Stimulated activated CD4-positive, alpha-beta T cell treated with anti-CD3 and anti-CD28 coated beads, Interleukin-12 subunit alpha, Interleukin-12 subunit beta, amount 100 ng/mL, for 24 hours (primary cell): ENCODE data around the gene UNC119B.

ENCODE experiments used
- DNase-seq, 2 experiments: peaks; one replicate each; pipeline ENCODE4 v3.0.0-alpha.2; 2020; ENCODE audit warnings: low read depth in 2 of 2

The UNC119B gene

DNA sequence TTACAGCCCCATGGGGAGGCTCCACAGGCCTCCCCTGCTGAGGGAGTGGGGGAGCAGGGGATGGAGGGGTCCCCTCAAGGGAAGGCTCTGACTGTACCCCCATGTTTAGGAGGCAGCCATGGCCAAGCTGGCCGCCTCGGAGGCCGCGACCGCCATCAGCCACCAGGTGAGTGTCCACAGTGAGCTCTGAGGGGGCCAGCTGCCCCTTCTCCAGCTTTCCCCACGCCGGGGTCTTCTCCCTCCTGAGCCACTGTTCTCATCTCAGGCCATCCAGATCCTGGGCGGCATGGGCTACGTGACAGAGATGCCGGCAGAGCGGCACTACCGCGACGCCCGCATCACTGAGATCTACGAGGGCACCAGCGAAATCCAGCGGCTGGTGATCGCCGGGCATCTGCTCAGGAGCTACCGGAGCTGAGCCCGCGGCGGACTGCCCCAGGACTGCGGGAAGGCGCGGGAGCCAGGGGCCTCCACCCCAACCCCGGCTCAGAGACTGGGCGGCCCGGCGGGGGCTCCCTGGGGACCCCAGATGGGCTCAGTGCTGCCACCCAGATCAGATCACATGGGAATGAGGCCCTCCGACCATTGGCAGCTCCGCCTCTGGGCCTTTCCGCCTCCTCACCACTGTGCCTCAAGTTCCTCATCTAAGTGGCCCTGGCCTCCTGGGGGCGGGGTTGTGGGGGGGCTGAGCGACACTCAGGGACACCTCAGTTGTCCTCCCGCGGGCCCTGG is 28.9 kb downstream of the UNC119B start:
- DNase-seq: no peak

DNA sequence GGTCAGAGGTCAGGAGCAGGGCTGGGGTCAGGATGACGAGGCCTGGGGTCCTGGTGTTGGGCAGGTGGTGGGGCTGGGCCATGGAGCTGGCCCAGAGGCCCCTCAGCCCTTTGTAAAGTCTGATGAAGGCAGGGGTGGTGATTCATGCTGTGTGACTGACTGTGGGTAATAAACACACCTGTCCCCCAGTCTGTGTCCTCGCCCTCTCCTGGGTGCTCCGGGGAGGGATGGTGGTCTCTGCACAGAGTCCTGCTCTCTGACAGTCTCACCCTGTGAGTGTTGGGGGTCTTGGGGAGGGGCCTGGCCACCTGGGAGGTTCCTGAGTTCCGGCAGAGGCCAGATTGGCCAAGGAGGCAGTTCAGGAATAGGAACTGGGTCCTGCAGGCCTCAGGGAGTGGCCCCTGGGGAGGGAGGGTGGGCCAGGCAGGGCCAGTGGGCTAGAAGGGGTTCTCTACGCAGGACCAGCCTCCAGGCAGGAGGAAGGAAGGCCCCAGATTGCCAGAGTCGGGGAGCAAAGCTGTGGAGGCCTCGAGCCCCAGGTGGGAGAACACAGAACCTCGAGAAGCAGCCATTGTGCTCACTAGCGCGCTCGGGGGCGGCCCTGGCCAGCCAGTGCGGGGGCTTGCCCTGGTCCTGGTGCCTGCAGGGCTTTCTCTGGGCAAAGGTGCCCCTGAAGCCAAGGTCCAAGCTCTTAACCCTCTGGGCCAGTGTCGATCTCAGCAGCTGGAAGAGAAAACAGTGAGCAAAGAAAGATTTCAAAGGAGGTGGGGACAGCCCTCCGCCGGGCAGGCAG is 29.8 kb downstream of the UNC119B start:
- no peak for DNase-seq

DNA sequence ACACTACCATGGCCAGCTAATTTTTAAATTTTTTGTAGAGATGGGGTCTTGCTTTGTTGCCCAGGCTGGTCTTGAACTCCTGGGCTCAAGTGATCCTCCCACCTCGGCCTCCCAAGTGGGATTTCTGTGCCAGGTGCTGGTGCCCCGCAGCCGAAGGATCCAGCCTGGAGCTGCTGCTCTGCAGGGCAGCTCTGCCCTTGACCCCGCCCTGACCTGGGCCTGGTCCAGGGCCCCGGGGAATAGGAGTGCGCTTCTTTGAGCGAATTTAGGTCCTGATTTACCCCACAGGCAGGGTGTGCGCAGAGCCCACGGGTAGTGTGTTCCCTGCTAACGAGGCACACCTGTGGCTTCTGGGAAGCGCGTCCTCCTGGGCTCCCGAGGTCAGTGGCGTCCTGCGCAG is 30.6 kb downstream of the UNC119B start:
- no peak for DNase-seq

DNA sequence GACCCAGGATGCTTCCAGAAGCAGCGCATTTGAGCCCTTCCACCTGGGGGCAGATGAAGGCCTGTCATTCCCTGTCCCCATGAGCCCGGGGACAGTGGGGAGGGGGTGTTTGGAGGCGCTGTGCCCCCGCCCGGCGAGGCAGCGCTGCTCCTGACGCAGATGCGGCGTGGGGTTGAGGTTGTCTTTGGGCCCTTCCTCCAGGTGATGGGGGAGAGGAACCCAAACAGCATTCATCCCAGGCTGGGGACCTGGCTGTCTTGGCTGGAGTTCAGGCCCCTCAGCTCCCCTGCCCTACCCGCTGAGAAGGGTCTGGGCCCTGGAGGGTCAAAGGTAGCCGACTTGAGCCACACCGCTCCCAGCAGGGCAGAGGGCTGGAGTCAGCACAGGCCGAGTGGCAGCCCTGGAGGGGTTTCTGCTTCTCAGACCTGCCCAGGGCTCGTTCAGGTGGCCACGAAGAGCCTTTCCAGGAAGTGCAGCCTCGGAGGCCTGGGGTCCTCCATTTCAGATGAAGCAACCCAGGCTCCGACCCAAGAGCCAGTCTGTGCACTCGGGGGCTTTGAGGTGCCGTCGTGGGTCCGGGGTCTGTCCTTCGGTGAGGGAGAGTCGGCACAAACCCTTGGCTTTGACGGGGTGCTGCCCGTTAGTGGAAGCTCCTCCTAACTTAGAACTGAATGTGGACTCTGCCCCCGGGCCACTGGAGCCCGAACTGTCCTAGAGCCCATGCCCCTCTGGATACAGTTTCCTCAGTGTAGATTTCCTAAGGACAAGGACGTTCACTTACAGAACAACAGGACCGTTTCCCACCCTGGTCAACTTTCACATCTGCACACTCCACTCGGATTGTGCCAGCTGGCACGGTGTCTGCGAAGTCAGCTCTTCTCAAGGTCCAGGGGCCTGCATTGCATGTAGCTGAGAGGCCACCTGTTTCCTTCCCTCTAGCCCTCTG is 31.5 kb downstream of the UNC119B start:
- DNase-seq: no peak

DNA sequence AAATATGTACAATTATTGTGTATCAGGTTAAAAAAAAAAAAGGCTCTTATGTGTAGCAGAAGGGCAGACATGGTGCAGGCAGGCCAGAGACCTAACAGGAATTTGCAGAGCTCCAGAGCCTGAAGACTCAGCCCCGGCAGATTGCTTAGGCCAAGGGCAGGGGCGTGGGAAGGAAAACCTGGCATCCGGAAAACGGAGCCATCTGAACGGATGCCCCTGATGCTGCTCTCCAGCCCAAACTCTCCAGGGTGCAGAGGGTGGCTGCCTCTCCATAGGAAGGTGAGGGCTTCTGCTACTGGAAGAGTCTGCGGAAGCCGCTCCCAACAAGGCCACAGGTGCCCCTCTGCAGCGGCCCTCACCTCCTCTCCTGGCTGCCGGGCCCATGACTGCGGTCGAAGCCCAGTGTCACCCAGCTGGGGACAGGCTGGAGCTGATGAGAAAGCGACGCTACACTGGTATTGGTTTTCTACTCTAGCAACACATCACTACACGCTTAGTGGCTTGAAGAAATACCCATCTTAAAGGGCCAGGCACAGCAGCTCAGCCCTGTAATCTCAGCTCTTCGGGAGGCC is 34.8 kb downstream of the UNC119B start:
- no peak for DNase-seq

DNA sequence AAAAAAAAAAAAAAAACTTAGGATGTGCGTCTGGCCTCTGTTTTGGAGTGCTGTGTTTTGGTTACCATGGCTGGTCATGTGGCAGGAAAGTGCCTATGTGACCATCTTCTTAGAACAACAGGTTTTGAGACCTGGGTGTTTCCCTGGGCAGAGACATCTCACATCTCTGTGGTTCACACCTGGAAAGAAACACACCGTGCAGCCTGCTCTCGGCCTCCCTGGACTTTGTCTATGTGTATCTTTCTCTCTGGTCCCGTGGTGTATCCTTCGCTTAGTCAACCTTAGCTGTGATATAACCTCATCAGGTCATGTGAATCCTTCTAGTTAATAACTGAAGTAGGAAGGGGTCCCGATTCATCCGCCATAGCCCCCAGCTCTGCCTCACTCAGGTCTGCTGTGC is 38.0 kb downstream of the UNC119B start:
- DNase-seq: no peak

DNA sequence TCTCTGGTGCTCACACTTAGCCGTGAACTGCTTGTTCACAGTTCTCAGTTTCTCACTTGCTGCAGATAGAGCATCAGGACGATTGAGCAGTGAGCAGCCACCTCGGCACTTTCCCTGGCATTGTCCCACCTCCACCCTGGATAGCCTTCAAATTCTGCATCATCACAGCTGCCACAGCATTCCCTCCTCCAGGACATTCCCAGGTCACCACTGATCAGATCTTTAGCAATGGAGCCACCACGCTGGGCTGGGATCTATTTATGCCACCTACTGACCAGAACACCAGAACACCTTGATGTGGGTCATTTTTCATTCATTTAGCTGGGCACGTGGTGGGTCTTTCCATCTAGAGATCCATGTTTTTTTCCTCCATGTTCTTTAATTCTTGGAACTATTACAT is 39.0 kb downstream of the UNC119B start:
- no peak for DNase-seq

- DNase-seq: no peak
Observed at GRCh38 chr12:120750806-120751205, 40.5 kb downstream of the UNC119B start.

- DNase-seq: no peak
Observed at GRCh38 chr12:120751389-120751788, 41.1 kb downstream of the UNC119B start.

- DNase-seq: no peak
Observed at GRCh38 chr12:120754792-120755191, 44.5 kb downstream of the UNC119B start.

DNA sequence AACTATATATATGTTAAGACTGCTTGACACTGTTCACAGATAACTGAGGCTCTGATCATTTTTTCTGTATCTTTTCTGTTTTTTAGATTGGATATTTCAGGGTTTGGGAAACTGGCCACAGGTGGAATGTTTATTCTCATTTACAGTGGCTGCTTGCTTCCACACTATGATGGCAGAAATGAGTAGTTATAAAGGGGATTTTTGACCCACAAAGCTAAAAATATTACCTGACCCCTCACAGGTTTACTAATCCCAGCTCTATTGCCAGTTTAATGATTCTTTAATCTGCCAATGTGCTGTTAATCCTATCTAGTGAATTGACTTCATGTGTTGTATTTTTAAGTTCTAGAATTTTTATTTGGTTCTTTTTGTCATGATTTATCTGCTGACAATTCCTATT is 45.0 kb downstream of the UNC119B start:
- DNase-seq: no peak

- no peak for DNase-seq
Observed at GRCh38 chr12:120757226-120757742, 47.0 kb downstream of the UNC119B start.

GRCh38 chr12:120757949-120758348 is 47.7 kb downstream of the UNC119B start:
- no peak for DNase-seq

DNA sequence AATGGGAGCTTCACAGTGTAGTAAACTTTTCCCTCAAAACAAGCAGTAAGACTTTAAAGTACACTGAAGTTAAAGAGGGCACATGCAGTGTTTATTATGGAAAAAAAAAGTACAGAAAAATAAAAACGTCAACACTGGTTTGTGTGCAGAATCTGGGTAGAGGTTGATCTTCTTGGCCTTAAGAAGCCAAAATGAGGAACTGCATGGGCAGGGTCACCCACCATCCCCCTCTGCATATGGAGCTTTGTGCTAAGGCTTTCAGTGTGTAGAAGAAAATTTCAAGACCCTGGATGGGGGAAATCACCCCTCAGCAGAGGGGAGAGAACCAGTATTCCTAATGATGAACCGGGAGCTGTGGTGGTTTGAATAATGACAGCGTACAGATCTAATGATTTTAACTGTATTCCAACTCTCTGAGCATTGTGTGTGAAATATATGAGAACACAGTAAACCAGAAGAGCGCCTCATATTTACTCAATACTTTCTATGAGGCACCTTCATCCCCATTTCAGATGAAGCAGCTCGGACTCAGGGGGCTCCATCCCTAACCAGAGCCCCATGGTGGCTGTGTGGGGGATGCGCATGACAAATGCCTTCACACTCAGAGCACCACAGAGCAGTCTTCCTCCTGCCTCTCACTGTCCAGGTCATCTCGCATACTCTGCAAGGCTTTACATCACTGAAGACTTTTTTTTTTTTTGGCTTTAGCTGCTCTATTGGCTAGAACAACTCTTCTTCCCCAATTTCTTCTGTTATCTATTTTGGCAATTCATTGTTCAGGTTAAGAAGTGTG is 48.7 kb downstream of the UNC119B start:
- DNase-seq: no peak

DNA sequence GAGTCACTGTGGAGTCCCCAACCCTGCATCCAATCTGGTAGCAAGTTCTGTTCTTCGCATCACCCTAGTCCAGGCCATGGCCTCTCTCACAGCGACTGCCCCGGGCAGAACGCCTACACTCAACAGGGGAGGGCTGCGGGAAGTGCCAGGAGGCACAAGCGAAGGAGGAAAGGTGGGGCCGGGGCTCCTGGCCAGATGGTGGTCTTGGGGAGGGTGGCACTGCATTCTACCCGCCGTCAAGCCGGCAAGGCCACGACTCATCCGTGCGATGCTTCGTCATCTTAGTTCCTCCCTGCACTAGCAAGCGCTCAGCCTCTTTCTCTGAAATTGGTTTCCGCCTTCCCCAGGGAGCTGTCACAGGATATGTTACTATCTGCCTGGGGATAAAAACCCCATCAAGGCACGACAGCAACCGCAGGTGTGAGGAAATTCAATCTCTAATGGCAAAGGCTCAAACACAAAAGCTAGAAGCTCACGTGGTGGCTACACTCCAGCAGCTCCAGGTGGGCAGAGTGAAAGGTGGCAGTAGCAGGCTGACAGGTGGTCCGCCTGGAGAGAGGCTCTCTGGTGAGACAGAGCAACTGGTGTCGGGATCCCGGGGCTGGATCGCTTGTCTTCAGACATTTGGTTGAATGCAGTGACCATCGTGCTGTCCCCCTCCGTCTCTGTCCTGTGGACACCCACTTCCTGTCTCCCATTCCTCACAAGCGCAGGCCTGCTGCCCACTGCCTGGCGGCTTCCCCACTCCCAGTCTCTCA is 49.5 kb downstream of the UNC119B start:
- DNase-seq: no peak

GRCh38 chr12:120760349-120761254 is 50.3 kb downstream of the UNC119B start:
- DNase-seq: no peak

- no peak for DNase-seq
Observed at GRCh38 chr12:120761519-120761934, 51.3 kb downstream of the UNC119B start.

GRCh38 chr12:120762086-120762485 is 51.8 kb downstream of the UNC119B start:
- no peak for DNase-seq

DNA sequence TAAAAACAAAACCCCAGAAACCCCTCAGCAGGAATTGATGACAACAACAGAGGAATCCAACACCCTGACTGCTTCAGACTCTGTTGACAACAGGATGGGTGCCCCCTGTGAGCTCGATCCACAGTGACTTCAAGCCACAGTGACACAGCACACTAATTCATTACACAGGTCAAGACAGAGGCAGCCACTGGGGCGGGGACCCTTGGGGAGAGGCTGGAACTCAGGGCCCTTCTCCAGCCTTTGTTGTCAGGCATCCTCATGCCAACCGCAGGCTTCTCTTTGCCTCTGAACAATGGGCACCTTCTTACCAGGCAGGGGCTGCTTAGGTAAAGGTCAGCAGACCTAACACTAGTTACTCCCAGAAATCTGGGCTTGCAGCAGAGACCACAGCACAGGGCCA is 53.0 kb downstream of the UNC119B start:
- no peak for DNase-seq
